NCI-H345 treated with DMSO at 0.1 percent for 48 hours (cell line): ENCODE measurements around the gene AK9.
A peak's percentile ranks its signal among the peaks of the same experiment; 100 is the strongest.
"Not testable (repeated sequence)": the region's sequence is repeated elsewhere in the genome, so short reads cannot be mapped to it uniquely, and the experiment has no call there.

Experiments
- DNase-seq: peaks from one replicate; lab custom pipeline; 2025; ENCODE audit not compliant: unreplicated experiment; lab: John Stamatoyannopoulos, UW

The AK9 gene

DNA sequence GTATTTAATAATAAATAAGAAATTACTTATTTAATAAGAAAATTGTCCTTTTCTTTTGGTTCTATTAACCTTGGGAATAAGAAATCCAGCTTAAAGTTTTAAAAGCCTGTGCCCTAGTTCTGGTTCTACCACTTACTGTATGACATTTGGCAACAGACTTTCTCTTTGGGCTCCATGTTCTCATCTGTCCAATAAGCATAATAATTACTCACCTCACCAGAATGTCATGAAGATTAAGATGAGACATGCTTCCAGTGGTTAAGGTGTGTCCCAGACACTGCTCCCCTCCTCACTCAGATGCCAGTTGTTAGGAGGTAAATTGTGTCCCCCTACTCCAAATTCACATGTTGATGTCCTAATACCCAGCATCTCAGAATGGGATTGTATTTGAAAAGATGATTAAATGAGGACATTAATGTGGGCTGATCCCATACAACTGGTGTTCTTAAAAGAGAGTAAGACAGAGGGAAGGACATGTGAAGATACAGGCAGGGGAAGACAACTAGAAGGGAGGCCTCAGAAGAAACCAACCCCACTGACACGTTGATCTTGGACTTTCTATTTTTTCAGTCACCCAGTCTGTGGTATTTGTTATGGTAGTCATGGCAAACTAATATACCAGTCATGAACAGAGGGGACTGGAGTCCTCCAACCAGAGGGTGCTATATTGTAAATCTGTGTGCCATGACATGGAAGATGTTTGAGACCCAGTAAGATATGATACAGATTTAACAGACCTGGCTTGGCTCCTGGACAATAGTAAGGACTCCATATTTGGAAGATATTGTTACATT lies 229.1 kb downstream of the AK9 start:
- DNase-seq, result no peak

DNA sequence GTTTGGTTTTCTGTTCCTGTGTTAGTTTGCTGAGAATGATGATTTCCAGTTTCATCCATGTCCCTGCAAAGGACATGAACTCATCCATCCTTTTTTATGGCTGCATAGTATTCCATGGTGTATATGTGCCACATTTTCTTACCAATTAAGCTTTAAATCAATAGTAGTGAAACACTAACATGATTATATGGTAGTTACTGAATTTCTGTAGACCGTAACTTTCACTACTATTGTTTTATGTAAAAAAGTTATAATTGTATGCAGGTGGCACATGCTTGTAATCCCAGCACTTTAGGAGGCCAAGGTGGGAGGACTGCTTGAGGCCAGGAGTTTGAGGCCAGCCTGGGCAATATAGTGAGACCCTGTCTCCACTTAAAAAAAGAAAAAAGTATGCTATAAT lies 229.8 kb downstream of the AK9 start:
- DNase-seq, result not testable (repeated sequence)

DNA sequence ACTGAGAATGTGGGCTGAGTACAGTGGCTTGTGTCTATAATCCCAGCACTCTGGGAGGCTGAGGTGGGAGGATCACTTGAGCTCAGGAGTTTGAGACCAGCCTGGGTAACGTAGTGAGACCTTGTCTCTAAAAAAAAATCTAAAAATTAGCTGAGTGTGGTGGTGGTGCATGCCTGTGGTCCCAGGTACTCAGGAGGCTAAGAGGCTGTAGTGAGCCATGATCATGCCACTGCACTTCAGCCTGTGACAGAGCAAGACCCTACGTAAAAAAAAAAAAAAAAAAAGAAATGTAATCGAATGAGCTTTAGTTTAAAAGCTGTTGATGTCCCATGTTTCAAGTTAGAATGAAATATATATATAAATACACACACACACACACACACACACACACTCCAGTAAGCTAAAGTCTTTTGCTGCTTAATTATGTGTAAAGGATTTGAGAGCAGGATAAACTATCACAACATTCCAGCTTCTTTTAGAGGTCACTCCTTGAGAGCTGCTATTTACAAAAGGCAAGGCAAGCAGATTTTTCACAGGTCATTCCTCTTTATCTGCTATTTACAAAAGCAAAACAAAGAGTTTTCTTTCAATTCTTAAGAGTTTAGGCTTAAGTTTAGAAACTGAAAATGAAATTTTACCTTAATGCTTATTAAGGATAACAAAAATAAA lies 230.7 kb downstream of the AK9 start:
- DNase-seq, result no peak

DNA sequence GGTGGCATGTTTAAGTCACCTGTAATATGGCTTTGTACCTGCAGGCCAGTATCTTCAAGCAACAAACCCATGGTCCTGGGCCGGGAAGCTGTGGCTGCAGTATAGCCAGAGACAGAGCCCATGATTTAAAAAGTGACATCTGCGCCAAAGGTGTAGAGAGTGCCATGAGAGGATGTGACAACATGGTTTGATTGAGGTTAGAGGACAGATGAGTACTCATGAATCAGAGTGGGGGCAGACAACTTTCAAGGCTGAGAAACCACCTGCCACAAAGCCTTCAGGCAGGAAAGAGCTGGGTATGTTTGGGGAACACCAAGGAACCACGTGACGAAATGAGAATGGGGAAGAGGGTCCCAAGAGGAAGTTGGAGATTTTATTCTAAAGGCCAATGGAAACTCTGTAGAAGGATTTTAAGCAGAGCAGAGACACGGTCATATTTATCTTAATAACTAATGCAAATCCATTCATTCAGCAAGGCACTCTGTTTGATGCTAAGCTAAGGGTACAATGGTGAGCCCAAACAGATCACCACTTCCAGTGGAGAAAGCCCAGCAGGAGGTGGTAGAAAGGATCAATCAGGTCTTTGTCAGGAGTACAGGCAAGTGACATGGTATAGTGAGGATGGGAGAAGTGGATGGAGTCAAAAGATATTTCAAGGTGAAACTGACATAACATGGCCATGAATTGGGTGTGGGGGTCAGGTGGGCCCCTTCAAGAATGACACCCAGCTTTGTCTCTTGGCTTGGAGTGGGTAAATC lies 232.0 kb downstream of the AK9 start:
- DNase-seq, result peak; percentile 52

DNA sequence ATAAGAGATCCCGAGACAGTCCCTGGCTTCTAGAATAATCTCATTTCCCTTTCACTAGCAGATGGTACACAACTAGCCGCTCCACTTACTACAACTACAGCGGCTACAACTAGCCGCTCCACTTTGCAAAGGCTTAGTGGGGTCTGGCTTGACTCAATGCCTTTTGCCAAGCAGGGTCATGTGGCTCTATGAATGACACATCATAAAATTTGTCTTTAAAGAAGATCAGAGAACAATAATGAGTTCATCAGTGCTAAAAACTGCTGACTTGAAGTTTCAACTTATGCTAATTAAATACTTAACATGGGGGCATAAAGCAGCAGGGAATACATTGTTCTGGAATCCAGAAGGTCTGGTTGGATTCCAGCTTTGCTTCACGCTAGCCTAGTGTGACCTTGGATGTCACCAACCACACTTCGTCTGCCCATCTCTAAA lies 233.4 kb downstream of the AK9 start:
- no peak for DNase-seq

DNA sequence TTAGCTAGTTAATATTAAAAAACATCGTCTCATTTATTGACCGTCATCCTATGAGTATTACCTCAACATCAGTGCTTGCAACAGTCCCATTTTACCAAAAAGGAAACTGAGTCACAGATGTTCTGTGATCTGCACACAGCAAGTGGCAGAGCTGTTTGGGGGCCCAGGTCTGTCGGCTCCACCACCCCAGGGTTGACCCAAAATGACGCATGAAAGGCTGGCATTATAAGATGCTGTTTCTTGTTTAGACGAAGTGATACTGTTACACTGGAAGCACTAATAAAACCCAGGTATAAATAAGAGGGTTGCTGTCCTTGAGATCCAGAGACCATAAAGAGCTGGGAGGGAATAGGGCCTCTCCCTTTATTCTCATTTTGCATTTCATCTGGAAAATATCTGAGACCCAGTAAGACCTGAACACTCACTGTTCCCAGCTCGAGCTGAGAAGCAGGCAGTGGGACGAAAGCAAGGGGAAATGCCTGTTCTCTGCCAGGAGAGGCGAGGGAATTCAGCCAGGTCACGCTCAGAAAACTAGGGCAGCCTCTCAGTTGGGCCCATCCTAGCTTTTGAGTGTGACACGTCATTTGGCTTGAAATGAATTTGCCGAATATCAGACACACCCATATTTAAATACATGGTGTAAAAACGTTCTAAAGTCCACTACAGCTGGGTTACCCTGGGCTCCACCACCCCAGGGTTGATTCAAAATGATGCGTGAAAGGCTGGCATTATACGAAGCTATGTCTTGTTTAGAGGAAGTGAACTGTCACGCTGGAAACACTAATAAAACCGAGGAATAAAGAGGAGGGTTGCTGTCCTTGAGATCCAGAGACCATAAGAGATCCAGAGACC lies 234.1 kb downstream of the AK9 start:
- no peak for DNase-seq

DNA sequence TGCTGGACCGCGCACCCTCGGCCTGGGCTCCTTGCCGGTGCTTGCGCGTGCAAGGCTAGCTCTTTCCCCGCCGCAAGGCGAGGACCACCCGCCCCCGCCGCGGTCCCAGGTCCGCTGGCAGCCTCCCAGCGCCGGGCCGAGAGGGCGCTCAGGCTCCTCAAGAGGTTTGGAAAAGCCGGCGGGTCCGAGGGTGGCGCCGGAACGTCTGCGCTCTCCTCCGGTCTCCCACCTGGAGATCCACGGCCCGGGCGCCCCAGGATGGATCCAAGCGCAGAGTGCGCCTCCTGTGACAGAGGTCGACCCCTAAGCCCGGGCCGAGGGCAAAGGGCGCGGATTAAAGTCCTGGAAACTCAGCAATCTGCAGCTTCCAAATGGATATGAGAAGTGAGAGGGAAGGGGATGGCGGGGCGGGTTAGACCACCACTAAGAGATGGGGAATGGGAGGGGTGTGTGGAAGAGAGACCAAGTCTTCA lies 234.9 kb downstream of the AK9 start:
- no peak for DNase-seq

DNA sequence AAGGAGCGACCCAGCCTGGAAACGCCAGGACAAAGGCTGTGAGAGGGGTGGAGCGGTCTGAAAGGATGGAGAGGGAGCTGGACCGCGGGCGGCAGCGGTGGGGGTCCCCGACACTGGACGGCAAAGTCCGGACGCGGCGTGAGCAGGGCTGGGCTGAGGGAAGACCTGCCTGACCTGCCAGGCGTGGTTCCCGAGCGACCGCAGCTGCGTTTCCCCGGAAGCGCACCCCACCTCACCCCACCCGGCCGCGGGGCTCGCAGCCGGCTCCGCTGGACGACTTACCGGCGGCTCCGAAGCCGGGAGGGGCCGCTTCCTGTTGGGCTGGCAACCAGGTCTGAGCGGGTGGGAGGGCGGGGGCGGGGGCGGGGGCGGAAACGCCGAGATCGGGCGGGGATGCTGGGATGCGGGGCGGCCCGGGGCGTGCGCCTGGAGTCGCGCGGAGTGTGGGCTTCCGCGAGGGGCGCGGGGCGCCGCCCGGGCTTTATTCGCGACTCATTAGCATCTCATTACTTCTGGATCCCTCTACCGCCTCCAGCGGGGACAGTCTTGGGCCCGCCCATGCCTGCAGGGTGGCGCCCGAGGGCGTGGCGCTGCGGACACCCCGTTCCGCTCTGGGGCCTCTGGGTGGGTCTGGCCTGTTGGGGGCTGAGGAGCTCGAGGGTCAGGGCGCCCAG lies 235.4 kb downstream of the AK9 start, which contains the start of gene MICAL1:
TSS of gene MICAL1 (minus strand) at position 336 of the 674 bp plus-strand sequence. CDS start 1,576 bp downstream, outside the sequence.
- peak; percentile 29 for DNase-seq

DNA sequence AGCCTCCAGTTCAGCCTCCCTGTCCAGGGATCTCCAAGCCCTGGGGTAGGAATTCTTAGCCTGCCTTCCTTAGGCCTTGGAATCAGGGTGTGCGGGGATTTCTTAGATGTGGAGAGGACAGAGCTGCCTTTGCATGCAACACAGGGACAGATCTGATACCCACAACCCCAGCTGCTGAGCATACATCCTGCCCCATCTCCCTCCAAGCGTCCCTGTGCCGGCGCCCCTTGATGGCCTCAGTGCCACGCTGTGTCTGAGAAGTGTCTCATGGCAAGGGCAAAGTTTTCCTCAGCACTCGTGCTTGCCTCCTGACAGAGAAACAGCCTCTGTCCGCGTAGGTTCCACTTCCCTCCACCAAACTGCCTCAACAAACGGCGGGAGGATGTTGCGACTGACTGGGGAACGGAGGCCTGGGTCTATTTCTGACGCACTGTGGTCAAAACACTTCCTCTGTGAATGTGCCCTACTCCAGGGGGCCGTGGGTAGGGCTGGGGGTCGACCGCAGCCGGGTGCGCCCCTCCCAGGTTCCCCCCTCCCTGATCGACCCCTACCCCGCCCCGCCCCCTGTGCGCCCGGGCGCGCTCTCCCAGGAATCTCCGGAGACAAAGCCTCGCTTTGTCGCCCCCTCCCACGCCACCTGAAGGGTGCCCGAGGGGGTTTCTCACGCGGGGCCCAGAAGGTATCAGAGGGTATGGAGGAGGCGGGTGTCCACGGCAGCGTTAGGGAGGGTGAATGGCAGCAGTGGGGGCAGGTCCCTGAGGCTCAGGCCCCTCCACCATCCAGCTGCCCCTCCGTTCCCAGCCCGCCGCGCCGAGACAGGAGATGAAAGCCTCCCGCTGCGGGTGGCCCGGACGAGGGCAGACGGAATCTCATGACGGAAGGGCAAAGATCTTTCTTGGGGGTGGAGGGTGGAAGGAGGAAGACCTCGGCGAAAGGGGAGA lies 236.2 kb downstream of the AK9 start:
- DNase-seq, result no peak

DNA sequence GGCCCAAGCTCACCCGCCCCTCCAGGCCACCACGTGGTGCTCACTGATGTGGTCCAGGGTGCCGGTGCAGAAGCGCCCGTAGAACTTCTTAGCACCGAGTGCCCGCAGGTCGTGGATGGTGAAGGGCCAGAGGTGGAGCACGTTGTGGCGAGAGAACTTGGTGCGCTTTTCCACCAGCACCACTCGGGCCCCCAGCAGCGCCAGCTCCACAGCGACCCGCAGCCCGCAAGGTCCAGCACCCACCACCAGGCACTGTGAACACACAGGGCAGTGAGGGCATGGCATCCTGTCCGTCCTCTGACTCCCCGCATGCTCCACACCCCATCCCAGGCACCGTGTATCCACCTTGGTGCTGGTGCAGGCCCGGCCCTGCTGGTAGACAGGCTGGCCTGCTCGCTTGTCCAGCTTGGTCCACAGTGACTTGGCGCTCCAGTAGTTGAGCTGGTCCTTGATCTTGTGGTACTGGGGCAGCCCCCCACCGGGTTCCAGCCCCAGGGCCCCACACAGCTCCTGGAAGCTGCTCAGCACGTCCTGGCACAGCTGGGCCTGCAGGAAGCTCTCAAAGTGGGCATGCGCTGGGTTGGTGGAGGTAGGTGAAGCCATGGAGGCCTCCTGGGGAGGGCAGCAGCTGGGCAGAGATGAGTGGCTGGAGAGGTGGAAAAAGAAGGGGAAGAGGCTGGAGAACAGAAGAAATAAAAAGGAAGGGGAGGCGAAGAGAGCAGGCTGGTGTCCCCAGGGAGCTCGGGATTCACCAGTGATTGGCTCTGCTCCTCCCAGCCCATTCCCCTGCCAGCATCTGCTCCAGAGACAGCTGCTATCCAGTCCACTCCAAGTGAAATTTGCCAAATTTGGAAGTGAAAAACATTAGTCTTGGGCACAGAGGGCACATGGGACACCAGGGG lies 237.2 kb downstream of the AK9 start:
- peak; percentile 81 for DNase-seq

DNA sequence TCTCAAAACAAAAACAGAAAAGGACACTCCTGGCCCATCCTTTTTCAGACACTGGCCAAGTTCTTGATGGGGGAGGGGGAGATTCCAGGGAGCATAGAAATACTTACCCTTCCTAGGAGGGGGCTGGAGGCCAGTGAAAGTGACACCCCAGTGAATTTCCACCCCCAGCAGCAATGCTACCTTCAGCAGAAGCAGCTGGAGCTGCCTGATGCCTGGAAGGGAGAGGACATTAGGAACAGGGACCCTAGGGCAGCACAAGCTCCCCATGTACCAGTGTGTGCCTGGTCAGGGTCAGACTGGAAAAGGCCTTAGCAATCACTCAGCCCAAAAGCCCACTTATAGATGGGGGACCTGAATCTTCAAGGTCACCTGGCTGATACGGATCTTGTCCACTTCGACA lies 237.8 kb downstream of the AK9 start:
- no peak for DNase-seq

DNA sequence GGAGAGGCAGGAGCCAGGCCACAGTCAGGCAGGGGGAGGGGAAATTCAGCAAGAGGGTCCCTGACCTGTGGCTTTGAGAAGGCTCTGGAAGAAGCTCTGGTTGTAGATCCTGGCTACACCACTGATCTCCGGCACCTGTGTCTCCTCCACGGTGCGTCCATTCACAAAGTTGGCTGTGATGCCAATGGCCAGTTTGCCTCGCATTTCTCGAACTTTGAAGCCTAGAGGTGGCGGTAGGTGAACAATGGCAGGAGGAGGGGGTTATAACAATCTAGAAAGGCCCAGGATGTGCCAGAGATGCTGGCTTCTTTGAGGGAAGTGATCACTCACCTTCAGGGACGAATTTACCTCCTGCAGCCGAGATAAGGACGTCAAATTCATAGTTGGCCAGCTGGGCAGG lies 238.8 kb downstream of the AK9 start:
- no peak for DNase-seq

DNA sequence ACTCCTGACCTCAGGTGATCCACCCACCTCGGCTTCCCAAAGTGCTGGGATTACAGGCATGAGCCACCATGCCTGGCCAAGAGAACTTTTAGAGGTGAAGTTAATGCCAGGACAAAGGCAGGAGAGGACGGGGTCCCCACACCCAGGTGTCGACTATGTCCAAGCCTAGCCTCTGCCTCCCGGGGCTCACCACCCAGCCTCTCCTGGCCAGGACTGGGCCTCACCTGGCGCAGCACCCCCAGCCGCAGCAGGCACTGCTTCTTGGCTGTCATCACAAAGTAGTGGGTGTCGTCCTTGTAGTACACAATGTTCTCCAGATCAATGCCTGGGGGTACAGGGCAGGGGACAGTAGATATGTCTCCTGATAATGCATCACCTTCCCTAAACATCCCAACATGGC lies 239.6 kb downstream of the AK9 start:
- no peak for DNase-seq

DNA sequence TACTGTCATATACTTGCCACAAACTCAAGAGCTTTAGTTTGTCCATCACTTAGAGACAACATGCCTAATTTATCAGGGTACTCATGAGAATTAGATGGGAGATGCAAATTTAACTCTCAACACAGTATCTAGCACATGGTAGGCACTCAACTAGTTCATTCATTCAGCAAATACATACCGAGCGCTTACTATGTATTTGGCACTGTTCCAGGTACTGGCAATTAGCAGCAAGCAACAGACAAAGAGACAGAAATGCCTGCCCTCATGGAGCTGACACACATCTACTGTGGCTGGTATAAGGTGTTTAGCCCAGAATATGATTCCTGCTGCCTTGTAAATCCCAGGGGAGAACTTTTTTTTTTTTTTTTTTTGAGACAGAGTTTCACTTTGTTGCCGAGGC lies 240.2 kb downstream of the AK9 start:
- DNase-seq, result no peak

DNA sequence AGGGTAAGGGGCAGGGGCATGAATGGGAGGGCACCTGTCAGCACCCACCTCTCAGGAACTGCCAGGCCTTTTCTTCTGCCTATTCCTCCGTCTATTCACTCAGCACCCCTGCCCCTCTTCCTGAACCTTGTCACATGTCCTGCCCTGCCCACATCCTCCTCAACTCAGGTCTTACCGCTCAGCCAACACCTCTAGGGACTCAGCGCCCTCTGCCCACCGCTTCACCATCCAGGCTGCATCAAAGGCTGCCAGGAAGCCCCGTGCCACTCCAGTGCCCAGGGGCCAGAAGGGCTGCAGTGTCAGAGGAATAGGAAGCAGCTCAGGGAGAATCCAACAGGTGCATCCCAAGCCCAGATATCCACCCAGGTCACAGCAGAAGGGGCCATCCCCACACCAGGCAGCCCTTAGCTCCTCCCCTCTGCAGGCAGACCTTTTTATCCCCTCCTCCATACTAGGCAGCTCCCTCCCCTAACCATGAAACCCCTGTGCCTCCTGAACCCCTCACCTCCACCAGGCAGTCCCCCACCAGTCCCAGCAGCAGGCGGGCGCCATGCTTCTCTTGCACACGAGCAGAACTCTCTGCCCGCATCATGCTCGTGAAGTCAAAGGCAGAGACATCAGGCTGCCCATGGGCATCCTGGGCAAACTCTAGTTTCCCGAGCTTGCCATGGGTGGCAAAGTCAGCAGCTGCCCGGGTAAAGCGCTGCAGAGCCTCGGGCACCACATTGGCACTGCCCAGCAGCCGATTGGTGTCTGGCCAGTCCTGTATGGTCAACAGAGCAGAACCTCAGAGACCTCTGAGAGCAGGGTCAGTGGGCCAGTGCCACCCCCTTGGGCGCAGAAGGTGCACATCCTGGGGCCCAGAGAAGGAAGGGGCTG lies 241.0 kb downstream of the AK9 start:
- DNase-seq, result no peak

DNA sequence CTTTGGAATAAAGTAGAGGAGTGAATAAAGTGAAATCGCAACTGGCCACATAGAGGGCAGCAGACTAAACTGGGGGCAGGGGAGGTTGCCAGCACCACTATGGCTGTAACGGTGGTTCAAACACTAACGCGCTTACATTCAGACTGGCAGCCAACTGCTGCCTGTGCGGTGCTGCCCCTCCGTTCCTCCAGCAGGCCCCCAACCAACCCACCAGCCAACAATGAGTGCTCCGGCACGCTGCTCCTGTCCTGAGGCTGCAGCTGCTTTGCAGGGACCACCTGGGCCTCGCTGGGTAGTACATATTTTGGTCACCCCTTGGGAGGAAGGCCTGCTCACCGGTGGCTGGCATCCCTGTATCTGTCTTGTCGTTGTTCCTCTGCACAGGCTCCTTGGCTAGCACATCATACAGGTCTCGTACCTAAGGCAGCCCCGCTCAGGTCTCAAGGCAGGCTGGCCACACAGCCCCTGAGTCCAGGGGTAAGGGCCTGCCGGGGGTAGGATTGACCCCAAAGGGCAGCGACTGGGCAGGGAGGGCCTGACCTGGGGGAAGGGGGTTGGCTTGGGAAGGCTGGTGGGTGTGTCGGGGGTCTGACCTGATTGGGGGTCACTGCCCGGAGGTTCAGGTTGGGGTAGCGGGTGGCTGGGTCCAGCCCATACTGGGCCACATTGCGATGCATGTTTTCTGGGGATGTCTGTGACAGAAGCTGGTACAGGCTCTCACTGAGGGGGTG lies 241.8 kb downstream of the AK9 start:
- DNase-seq, result no peak
